K562 (cell line): ENCODE data around the gene SLC15A5. TPM values are rescaled to one million over a fixed set of nuclear protein-coding genes. Genes with fewer than 3 reads are reported as not detected.

Source experiments
- ATAC-seq: fragments of 200-7000 bp; cut with Tn5 transposase; 3 replicates; pipeline ENCODE4 v1.9.1; 2020; ENCODE audit warnings: moderate library complexity
- BruUV-seq: library from RNA; stranded (reverse); fragments of 400-500 nt; replicated peaks from 2 replicates; lab custom pipeline; 2021; lab: Mats Ljungman, UMichigan
- CTCF ChIA-PET: fragments of 300-600 bp; formaldehyde crosslinking; extraction: SDS; loops from one replicate; lab custom pipeline; 2021; ENCODE audit warnings: low intra/inter-chr PET ratio; lab: Yijun Ruan, JAX
- POLR2A ChIA-PET: fragments of 300-600, 350-650 bp; sonication (Branson Sonifier 250); formaldehyde crosslinking; extraction: SDS; loops from one replicate; lab custom pipeline; 2021; ENCODE audit warnings: antibody characterized with exemption, inconsistent platforms; lab: Yijun Ruan, JAX
- DNase-seq, 4 experiments: peaks; one replicate each; pipeline versions ENCODE4 v3.0.0 to v3.0.0-alpha.2; 2011 to 2018; ENCODE audit warnings: low spot score in 3 of 4, mixed read lengths in 3 of 4; ENCODE audit errors: extremely low read depth in 1 of 4
- FAIRE-seq: peaks from 2 replicates; lab custom pipeline; 2011; peaks lifted over from hg19 to GRCh38; lab: Jason Lieb, UNC
- H2AFZ ChIP-seq: 2 replicates; pipeline ENCODE4 v1.6.0; 2011; ENCODE audit warnings: low read depth, low read length, control low read depth, inconsistent platforms
- H3K27ac ChIP-seq: fragments of 200-600 bp; 3 replicates; pipeline ENCODE4 v1.8.0; 2011; ENCODE audit warnings: low read depth, mild to moderate bottlenecking, control low read depth, inconsistent platforms, low read length, moderate library complexity, mixed read lengths; ENCODE audit errors: extremely low read depth
- H3K27me3 ChIP-seq, 2 experiments: fragments of 300-600 bp in 1 of 2; 2 replicates in 1 of 2; 3 replicates in 1 of 2; pipeline versions ENCODE4 v1.6.0 to v1.8.0; 2011; ENCODE audit warnings: inconsistent platforms in 2 of 2, low read length in 2 of 2, mild to moderate bottlenecking in 1 of 2, mixed read lengths in 1 of 2, moderate library complexity in 1 of 2; ENCODE audit not compliant: control insufficient read depth in 2 of 2, insufficient read depth in 2 of 2
- H3K36me3 ChIP-seq: fragments of 300-600 bp; 3 replicates; pipeline ENCODE4 v1.8.0; 2011; ENCODE audit warnings: mild to moderate bottlenecking, low read length, inconsistent platforms; ENCODE audit not compliant: control insufficient read depth, insufficient read depth
- H3K4me1 ChIP-seq, 2 experiments: fragments of 200-600 bp in 1 of 2; replicated peaks in 1 of 2; 2 replicates in 1 of 2; 3 replicates in 1 of 2; pipeline versions ENCODE4 v1.5.1 to v1.8.0; 2011; ENCODE audit warnings: inconsistent platforms in 2 of 2, low read length in 2 of 2, mild to moderate bottlenecking in 1 of 2, mixed read lengths in 1 of 2, moderate library complexity in 1 of 2; ENCODE audit not compliant: control insufficient read depth in 2 of 2, insufficient read depth in 2 of 2
- H3K4me2 ChIP-seq: 2 replicates; pipeline ENCODE4 v1.6.1; 2011; ENCODE audit warnings: low read length, control low read depth, inconsistent platforms, mixed read lengths; ENCODE audit not compliant: insufficient read depth
- H3K4me3 ChIP-seq: fragments of 200-600 bp; sonication (generic), shearing (Covaris generic); 2 replicates; pipeline ENCODE4 v1.5.1; 2016; ENCODE audit warnings: control low read depth, inconsistent platforms
- H3K79me2 ChIP-seq: fragments of 200-600 bp; 3 replicates; pipeline ENCODE4 v1.8.0; 2011; ENCODE audit warnings: low read length, inconsistent platforms; ENCODE audit not compliant: control insufficient read depth, insufficient read depth
- H3K9ac ChIP-seq, 2 experiments: 2 replicates each; pipeline versions ENCODE4 v1.6.0 to v1.6.1; 2011; ENCODE audit warnings: low read depth in 2 of 2, low read length in 2 of 2, control low read depth in 1 of 2, inconsistent platforms in 1 of 2, mild to moderate bottlenecking in 1 of 2, mixed read lengths in 1 of 2; ENCODE audit not compliant: insufficient read depth in 1 of 2
- H3K9me1 ChIP-seq: one replicate; pipeline ENCODE4 v1.6.0; 2011; ENCODE audit warnings: inconsistent platforms, mild to moderate bottlenecking, low read length, moderate library complexity; ENCODE audit not compliant: control insufficient read depth, insufficient read depth
- H3K9me3 ChIP-seq: replicated peaks from 2 replicates; pipeline ENCODE4 v1.5.1; 2011; ENCODE audit warnings: low read depth, low read length, inconsistent platforms; ENCODE audit not compliant: control insufficient read depth, insufficient read depth
- H4K20me1 ChIP-seq: replicated peaks from 2 replicates; pipeline ENCODE4 v1.6.1; 2011; ENCODE audit warnings: low read length, inconsistent platforms, mixed read lengths; ENCODE audit not compliant: control insufficient read depth, insufficient read depth
- CAMTA2 ChIP-seq: fragments of 250-450 bp; sonication (Bioruptor Pico); conservative IDR thresholded peaks from 2 replicates; pipeline ENCODE4 v1.5.1; 2022
- CTBP1 ChIP-seq: fragments of 450-650 bp; IDR thresholded peaks from 2 replicates; pipeline ENCODE4 v1.6.1; 2016; ENCODE audit warnings: borderline replicate concordance
- MNT ChIP-seq, 2 experiments: fragments of 450-650 bp; conservative IDR thresholded peaks; 2 replicates each; pipeline ENCODE4 v1.6.1; 2017; ENCODE audit warnings: mild to moderate bottlenecking in 2 of 2, moderate library complexity in 2 of 2
- PHTF2 ChIP-seq: fragments of 250-450 bp; sonication (Bioruptor Pico); IDR thresholded peaks from 2 replicates; pipeline ENCODE4 v1.5.0; 2021; ENCODE audit warnings: mild to moderate bottlenecking
- SPI1 ChIP-seq: IDR thresholded peaks from 2 replicates; pipeline ENCODE4 v1.6.1; 2011; ENCODE audit warnings: low read depth, low read length, control low read depth, borderline replicate concordance
- TEAD2 ChIP-seq: fragments of 450-650 bp; IDR thresholded peaks from 2 replicates; pipeline ENCODE4 v1.6.1; 2016; ENCODE audit warnings: missing genetic modification characterization, control low read depth, missing compliant biosample characterization
- ZFP91 ChIP-seq: sonication (generic); formaldehyde crosslinking; IDR thresholded peaks from 2 replicates; pipeline ENCODE4 v1.8.0; 2022; ENCODE audit warnings: mild to moderate bottlenecking, missing genetic modification reagents
- ZKSCAN3 ChIP-seq: fragments of 250-450 bp; sonication (Bioruptor Pico); IDR thresholded peaks from 2 replicates; pipeline ENCODE4 v1.4.0; 2020
- ZNF143 ChIP-seq: sonication (generic); formaldehyde crosslinking; IDR thresholded peaks from 2 replicates; pipeline ENCODE4 v1.9.0; 2022; ENCODE audit warnings: mild to moderate bottlenecking, missing genetic modification reagents
- ZNF507 ChIP-seq: conservative IDR thresholded peaks from 2 replicates; pipeline ENCODE4 v1.6.1; 2017; ENCODE audit warnings: missing genetic modification characterization, missing compliant biosample characterization
- ZNF644 ChIP-seq: fragments of 200-800 bp; sonication (Bioruptor generic); IDR thresholded peaks from 2 replicates; pipeline ENCODE4 v1.6.1; 2016; ENCODE audit warnings: low read depth, missing genetic modification characterization, missing compliant biosample characterization
- WGBS: fragments of 100-300 bp; shearing (Covaris generic); methylation state at CpG from one replicate; pipeline ENCODE4 v1.1.6; 2016; ENCODE audit warnings: low coverage, mixed read lengths; ENCODE audit not compliant: insufficient coverage; ENCODE audit errors: missing lambda C conversion rate; 5-methylcytosine and 5-hydroxymethylcytosine counted together
- in situ Hi-C: fragments of 300-500 bp; cut with MboI; formaldehyde crosslinking; loops from 4 replicates; pipeline ENCODE4 v1.15.0; 2018; ENCODE audit warnings: inconsistent platforms, mixed read lengths
- intact Hi-C: fragments of 100-400 bp; cut with micrococcal nuclease; formaldehyde crosslinking; loops from 2 replicates; pipeline ENCODE4 v1.14.2; 2022
- polyA plus RNA-seq, 8 experiments: library from polyadenylated mRNA; depleted of rRNA in 4 of 8; stranded (reverse) in 5 of 8; unstranded in 3 of 8; fragments of >200 nt; fragmentation: Nextera tagmentation in 2 of 8; fragmentation: Illumina TruSeq in 1 of 8; extraction: Ambion mirVana in 2 of 8; extraction: Trizol in 1 of 8; gene quantifications; 2 replicates each; pipeline versions ENCODE4 v1.2.1 to v1.2.3, GENCODE V29; 2011 to 2014; ENCODE audit warnings: inconsistent platforms in 1 of 8, missing spikeins in 1 of 8
- total RNA-seq, 7 experiments: library from RNA; depleted of rRNA in 6 of 7; stranded (reverse); fragments of >200 nt in 6 of 7; fragmentation: Illumina TruSeq in 2 of 7; extraction: Trizol in 2 of 7; gene quantifications; 2 replicates each; pipeline versions ENCODE4 v1.2.1 to v1.2.3, GENCODE V29; 2011 to 2021; ENCODE audit warnings: low replicate concordance in 1 of 7

SLC15A5 gene
- total and polyA plus RNA-seq, 9 of the 15 experiments (the other 6 are each of a cell fraction or from before 2014, with no cell fraction given): not detected

GRCh38 chr12:16211731-16212130 is 65.8 kb downstream of the SLC15A5 start:
- in situ Hi-C loops (no loop called here), intact Hi-C loops (no loop called here)
- Histone ChIP-seq H3K79me2 (no peaks in the 10 kb centered on the region), H2AFZ (no peak overlapping the region), H3K27ac (no peak overlapping the region), H3K36me3 (no peaks in the 10 kb centered on the region), H3K27me3 (no peaks in the 10 kb centered on the region), H3K9me1 (no peaks in the 10 kb centered on the region), H3K9ac (no peak overlapping the region), H3K4me3 (no peak overlapping the region), H4K20me1 (no peaks in the 10 kb centered on the region), H3K4me1 (no peaks in the 10 kb centered on the region), H3K4me2 (no peak overlapping the region), H3K9me3 (no peaks in the 10 kb centered on the region)
- BruUV-seq: no TSS peak
- DNase-seq: no peak
- no peak for FAIRE-seq
- no peak for ATAC-seq
- TF ChIP-seq ZNF143 (no peak), SPI1 (no peak), ZNF507 (no peak), MNT (conservative IDR thresholded peaks at IDR 0.05) (no peak), ZNF644 (tag) (no peak), CAMTA2 (CRISPR knock-in tag) (no peak), TEAD2 (tag) (no peak), CTBP1 (no peak), ZKSCAN3 (CRISPR knock-in tag) (no peak), ZFP91 (CRISPR knock-in tag) (no peak), PHTF2 (CRISPR knock-in tag) (no peak)
- CTCF ChIA-PET: no interaction called here
- POLR2A ChIA-PET: no interaction called here
- 0% methylated on average over 2 of the region's 2 CpGs for WGBS
